Ramos (cell line): ENCODE data around the gene STAT6.
"Not testable (repeated sequence)": the region's sequence is repeated elsewhere in the genome, so short reads cannot be mapped to it uniquely, and the experiment has no call there.

Experiments used
- in situ Hi-C: fragments of 300-500 bp; cut with MboI; formaldehyde crosslinking; loops from one replicate; pipeline ENCODE4 v1.14.3; 2022; ENCODE audit warnings: low sequenced_read_pairs; ENCODE audit not compliant: unreplicated experiment

STAT6 gene

DNA sequence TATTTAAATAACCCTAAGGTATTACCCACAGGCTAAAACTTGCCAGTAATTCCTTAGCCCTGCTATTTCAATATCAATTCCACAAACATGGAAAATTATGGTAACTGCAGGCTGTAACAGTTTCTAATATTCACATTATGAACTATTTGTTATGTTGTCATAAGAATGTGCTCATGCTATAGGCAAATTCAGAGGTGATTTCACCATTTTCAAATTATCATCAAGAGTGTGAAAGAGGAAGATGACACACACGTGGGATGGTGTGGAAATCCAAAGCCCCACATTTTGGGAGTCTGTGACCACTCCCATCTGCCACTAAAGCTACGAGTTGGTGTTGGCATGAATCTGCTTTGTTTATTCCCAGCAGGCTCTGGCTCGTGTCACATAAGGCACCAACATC lies 55.3 kb downstream of the STAT6 start:
- in situ Hi-C loops, result no loop called here

DNA sequence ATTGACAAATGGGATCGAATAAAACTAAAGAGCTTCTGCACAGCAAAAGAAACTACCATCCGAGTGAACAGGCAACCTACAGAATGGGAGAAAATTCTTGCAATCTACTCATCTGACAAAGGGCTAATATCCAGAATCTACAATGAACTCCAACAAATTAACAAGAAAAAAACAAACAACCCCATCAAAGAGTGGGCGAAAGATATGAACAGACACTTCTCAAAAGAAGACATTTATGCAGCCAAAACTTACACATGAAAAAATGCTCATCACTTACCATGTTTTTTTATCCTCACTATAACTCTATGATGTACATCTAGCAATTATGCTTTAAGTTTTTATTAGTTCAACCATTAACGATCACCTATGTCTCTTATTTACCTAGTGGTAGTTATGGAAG lies 57.3 kb downstream of the STAT6 start:
- in situ Hi-C loops, result not testable (repeated sequence)

DNA sequence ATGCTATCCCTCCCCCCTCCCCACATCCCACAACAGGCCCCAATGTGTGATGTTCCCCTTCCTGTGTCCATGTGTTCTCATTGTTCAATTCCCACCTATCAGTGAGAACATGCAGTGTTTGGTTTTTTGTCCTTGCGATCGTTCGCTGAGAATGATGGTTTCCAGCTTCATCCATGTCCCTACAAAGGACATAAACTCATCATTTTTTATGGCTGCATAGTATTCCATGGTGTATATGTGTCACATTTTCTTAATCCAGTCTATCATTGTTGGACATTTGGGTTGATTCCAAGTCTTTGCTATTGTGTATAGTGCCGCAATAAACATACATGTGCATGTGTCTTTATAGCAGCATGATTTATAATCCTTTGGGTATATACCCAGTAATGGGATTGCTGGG lies 58.0 kb downstream of the STAT6 start:
- in situ Hi-C loops, result not testable (repeated sequence)

DNA sequence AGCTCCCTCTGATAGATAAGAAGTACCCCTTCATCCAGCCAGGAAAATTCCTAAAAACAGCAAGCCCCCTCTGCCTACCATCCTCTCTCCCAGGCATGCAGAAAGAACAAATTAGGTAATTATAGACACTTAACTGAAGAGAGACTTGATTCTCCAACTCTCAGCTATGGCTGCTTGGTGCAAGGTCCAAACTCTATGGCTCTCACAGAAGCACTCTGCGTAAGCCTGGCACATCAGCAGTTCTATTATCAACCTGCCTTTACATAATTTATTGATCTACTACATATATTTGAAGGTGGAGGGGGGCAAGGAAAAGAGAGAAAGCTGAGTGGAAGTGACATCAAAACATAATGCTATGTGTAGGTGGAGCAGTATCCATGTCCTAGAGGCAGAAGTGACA lies 60.2 kb downstream of the STAT6 start:
- in situ Hi-C loops, result no loop called here

DNA sequence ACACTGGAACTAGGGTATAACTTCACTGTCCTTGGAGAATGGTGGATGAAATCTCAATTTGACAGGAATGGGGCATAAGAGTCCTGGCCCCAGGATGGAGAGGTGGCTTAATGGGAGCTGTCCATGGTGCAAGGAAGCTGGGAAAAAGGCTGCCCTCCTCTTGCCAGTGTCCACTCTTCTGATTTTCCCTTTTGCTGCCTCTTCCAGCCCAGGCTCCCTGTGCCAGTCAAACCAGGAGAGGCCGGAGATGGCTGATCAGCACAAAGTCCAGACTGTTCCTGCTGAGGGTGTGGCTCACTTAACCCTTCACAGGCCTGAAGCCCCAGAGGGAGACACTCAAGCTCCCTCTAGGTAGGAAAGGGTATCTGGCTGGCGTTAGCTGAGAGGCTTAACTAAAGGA lies 61.3 kb downstream of the STAT6 start, which contains the start of gene MYO1A:
TSS of gene MYO1A (minus strand) at position 240 of the 400 bp plus-strand sequence. CDS start 1,806 bp downstream, outside the sequence.
- in situ Hi-C loops, result no loop called here

DNA sequence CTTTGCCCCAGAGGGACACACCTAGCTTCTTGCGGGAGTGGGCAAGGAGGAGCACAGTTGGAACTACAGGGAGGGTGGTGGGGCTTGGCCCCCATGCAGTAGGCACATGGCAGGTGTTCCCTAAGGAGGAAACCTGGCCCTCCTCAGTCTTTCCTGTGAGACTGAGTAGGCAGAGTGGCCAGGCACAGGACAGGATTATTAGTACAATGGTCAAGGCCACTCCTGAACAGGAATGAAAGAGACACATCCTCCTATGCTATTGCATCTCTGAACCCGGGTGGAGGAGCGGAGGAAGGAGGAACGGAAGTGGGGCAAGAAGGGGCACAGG lies 62.1 kb downstream of the STAT6 start:
- in situ Hi-C loops, result no loop called here

DNA sequence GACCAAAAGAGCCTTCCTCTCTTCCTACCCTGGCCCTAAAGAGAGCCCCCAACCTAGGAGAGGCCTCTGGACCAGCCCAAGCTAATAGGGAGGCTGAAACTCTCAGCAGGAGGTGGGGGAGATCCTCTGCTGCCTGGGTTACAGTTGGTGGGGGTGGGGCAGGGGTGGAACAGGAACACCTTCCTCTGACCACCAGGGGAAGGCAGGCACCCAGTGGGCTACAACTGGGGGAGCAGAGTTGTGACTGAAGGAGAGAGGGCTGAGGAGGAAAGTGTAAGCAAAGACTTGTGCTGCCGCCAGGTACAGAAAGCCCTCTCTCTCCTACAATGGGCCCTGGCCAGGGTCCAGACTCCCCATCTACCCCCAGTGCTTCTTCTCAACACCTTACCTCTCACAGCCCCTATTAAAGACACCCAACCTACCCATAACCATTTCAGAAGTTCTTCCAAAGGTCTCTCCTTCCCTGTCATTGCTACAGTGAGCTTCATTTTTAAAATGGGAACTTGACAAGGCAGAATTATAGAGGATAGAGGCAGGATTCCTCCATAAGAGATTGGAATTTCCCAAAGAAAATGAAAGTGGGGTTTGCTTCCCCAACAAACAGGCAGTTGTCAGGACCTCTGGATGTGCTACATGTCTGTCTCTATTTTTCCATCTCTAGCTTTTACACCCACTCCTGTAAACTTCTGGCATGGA lies 62.6 kb downstream of the STAT6 start:
- in situ Hi-C loops, result no loop called here

DNA sequence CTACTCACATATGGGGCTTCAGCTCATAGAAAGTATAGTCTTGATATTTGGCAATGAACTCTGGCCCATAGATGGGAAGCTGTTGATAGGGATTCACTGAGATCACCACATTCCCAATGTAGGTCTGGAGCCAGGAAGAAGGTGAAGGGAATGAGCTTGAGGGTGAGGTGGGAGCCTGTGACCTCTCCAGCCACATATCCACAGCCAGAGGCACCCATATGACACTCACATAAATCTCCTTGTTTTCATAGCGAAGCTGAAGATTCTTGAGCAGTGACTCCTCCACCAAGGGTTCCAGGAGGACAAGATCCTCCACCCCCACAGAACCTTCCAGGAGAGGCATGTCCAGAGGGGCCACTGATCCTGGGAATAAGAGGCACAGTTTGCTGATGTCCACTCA lies 63.2 kb downstream of the STAT6 start:
- in situ Hi-C loops, result no loop called here

DNA sequence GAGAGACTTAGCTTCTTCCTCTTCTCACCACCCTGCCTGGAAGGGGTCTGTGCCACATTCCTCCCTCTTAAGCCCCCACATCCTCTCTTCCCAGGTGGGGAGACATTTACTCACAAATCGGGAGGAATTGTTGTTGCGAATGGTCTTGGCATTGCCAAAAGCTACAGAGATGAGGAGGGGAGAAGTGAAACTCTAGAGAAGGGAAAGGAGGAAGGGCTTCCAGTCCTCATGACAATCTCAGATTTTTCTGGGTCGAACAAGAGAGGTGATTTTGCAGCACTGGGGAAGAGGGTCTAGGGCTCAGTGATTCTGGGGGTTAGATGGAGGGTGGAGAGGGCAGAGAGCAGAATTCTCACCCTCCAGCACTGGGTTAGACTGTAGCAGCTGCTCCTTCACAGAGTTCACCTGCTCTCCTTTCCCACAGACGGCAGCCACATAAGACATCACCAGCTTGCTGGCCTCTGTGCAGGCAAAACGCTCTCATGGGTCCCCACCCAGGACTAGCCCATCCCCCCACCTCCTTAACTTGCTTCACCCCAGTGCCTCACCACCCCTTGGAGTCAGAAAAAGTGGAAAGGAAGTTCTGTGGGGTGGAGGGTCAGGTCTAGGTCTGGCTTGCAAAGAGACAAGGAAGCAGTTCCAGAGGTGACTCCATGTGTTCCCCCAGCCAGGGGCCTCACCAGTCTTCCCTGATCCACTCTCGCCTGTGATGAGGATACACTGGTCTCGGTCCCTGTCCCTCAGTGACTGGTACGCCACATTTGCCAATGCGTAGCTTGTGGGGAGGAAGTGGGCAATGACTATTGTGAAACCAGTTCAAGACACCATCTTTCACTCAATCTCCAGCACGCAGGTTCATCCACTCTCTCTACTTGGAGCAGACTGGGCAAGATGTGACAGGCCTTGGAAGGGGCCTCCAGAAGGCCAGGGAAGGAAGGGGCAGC lies 63.9 kb downstream of the STAT6 start:
- in situ Hi-C loops, result no loop called here

DNA sequence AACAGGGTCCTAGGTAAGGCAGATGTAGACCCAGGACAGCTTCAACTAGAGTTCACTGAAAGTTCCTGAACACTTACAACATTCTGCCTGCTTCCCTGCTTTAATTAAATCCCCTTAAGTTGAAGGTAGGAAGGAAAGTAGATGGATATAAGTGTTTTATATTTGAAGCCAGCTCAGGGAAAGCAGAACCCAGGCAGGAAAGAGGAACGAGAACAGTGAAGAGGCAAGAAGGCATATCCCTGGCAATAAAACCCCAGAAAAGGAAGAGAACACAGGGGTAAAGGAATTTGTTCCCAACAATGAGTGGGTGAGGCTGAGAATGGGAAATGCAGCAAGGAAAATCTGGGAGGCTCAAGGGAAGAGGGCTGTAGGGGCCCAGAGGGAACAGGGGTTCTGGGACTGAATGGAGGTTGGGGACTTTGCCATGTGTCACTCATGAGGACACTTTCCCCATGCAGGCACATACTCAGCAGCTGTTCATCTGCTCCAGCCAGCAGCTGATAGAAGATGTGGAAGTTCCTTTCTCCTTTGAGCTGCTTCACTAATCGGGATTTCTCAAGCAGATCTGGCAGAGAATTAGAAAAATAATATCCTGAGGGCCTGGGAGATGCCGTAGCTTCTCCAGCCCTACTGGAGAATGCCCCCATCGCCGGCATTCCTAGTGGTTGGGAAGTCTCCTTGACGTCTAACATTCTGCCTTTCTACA lies 64.9 kb downstream of the STAT6 start:
- in situ Hi-C loops, result no loop called here
